Measurements from ENCODE around the gene WNT6.

DNA sequence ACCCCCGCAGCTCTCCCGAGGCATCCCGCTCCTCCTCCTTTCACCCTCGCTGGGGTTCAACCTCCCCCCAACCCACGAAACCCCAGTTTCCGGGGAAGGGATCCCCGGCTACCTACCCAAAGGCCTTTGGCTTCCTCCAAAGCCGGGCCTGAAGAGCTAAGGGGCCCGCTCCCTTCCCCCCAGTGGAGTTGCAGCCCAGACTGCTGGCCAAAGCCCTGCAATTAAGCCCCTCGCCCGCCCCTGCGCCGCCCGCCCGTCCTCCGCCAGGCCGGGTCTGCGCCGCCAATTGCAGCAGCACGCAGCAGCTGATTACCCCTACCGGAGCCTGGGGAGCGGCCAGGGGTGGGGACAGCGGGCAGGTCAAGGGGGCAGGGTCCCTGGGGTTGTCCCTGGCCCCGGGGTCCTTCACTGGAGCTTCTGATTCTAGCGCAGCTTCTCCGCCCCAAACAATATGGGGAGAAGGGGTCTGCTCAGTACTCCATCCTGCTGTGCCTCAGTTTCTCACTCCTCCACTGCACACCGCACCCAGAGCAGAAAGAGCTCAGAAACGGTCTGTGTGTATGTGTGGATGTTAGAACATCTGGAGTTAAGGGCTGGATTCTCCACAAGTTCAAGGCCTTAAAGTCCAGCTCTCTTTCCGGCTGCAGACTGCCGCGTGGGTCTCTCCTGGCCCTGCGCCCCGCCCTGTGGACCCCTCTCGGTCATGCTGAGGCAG is 37.9 kb downstream of the WNT6 start:
- TF ChIP-seq, protein P1, sequence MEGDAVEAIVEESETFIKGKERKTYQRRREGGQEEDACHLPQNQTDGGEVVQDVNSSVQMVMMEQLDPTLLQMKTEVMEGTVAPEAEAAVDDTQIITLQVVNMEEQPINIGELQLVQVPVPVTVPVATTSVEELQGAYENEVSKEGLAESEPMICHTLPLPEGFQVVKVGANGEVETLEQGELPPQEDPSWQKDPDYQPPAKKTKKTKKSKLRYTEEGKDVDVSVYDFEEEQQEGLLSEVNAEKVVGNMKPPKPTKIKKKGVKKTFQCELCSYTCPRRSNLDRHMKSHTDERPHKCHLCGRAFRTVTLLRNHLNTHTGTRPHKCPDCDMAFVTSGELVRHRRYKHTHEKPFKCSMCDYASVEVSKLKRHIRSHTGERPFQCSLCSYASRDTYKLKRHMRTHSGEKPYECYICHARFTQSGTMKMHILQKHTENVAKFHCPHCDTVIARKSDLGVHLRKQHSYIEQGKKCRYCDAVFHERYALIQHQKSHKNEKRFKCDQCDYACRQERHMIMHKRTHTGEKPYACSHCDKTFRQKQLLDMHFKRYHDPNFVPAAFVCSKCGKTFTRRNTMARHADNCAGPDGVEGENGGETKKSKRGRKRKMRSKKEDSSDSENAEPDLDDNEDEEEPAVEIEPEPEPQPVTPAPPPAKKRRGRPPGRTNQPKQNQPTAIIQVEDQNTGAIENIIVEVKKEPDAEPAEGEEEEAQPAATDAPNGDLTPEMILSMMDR (conservative IDR thresholded peaks at IDR 0.05; ENCODE audit: low read length) = no peak
- no peak for TF ChIP-seq EZH2phosphoT487 (IDR thresholded peaks at IDR 0.05; ENCODE audit: borderline replicate concordance)

Measured in Loucy (cell line).